ENCODE results near the gene RAD54L2.
A peak's percentile ranks its signal among the peaks of the same experiment; 100 is the strongest.

Gene RAD54L2

GRCh38 chr3:51581524-51581923 lies 43.0 kb downstream of the RAD54L2 start:
- CTCF ChIA-PET, result interaction anchor here (0.7 kb wide), 1 partner anchor 142 kb away, joined by 3 read pairs; no protein-coding TSS in a partner anchor
- H3K36me3 ChIP-seq (ENCODE audit: control insufficient read depth in 2 of 2, insufficient read depth in 1 of 2, low read length in 2 of 2), result peaks cover 0 to 3% of the 10 kb centered on the region in 2 experiments; a peak in 2 of 3 replicates
- POLR2A ChIA-PET, result interaction anchor here (0.8 to 1.2 kb wide), 3 partner anchors 42 to 82 kb away, joined by 3 to 4 read pairs (median 4); no protein-coding TSS in a partner anchor
- no peak overlapping the region for H3K4me3 ChIP-seq (ENCODE audit: low read depth, low read length)
- H3K4me1 ChIP-seq (ENCODE audit: control insufficient read depth, insufficient read depth, low read length), result 0 out of 2 replicates have a peak, but pooled peaks cover 3% of the 10 kb centered on the region
- TF ChIP-seq ZBTB17 (tag by site-specific recombination; IDR thresholded peaks at IDR 0.05), result peak; percentile 16; the same call in 1 of the 2 replicates
- no peak for TF ChIP-seq ZNF426 (tag by site-specific recombination; IDR thresholded peaks at IDR 0.05)
- peak; percentile 45; the same call in 1 of the 2 replicates for TF ChIP-seq ZNF600 (tag by site-specific recombination; IDR thresholded peaks at IDR 0.05)
- no peak for TF ChIP-seq ZNF76 (tag by site-specific recombination; IDR thresholded peaks at IDR 0.05; ENCODE audit: borderline replicate concordance, low read depth)
- no peak overlapping the region for H3K27ac ChIP-seq (ENCODE audit: extremely low read depth, low read depth, low read length)
- H3K9me3 ChIP-seq (ENCODE audit: control insufficient read depth, insufficient read depth, low read depth, low read length), result no peaks in the 10 kb centered on the region

- Histone ChIP-seq H3K4me1 (ENCODE audit: control insufficient read depth, insufficient read depth, low read length) (0 out of 2 replicates have a peak, but pooled peaks cover 3% of the 10 kb centered on the region), H3K4me3 (ENCODE audit: low read depth, low read length) (no peak overlapping the region), H3K36me3 (ENCODE audit: control insufficient read depth in 2 of 2, insufficient read depth in 1 of 2, low read length in 2 of 2) (peaks cover 0 to 6% of the 10 kb centered on the region in 2 experiments; a peak in 2 of 3 replicates), H3K9me3 (ENCODE audit: control insufficient read depth, insufficient read depth, low read depth, low read length) (no peaks in the 10 kb centered on the region), H3K27ac (ENCODE audit: extremely low read depth, low read depth, low read length) (no peak overlapping the region)
- CTCF ChIA-PET, result no interaction called here
- POLR2A ChIA-PET, result no interaction called here
- TF ChIP-seq ZSCAN5A (tag by site-specific recombination; IDR thresholded peaks at IDR 0.05) (no peak), ZNF664 (tag by site-specific recombination; IDR thresholded peaks at IDR 0.05) (no peak), ZNF629 (tag by site-specific recombination; IDR thresholded peaks at IDR 0.05) (no peak), ZNF292 (tag by site-specific recombination; IDR thresholded peaks at IDR 0.05; ENCODE audit: borderline replicate concordance, low read depth) (no peak)
Observed at GRCh38 chr3:51585197-51585596, 46.7 kb downstream of the RAD54L2 start.

- POLR2A ChIA-PET, result no interaction called here
- no peak overlapping the region for H3K4me3 ChIP-seq (ENCODE audit: low read depth, low read length)
- peaks cover 0 to 12% of the 10 kb centered on the region in 2 experiments; a peak in 2 of 3 replicates for H3K36me3 ChIP-seq (ENCODE audit: control insufficient read depth in 2 of 2, insufficient read depth in 1 of 2, low read length in 2 of 2)
- H3K4me1 ChIP-seq (ENCODE audit: control insufficient read depth, insufficient read depth, low read length), result 0 out of 2 replicates have a peak, but pooled peaks cover 3% of the 10 kb centered on the region
- H3K27ac ChIP-seq (ENCODE audit: extremely low read depth, low read depth, low read length), result no peak overlapping the region
- TF ChIP-seq ZBTB26 (tag by site-specific recombination; optimal IDR thresholded peaks at IDR 0.05), result no peak
- TF ChIP-seq PRDM1 (tag by site-specific recombination; IDR thresholded peaks at IDR 0.05), result no peak
- CTCF ChIA-PET, result no interaction called here
- no peaks in the 10 kb centered on the region for H3K9me3 ChIP-seq (ENCODE audit: control insufficient read depth, insufficient read depth, low read depth, low read length)
Observed at GRCh38 chr3:51585871-51586270, 47.4 kb downstream of the RAD54L2 start.

Data from HEK293 (cell line).